GM23338 (cell line): ENCODE data around the gene GPR52. TPM values are rescaled to one million over a fixed set of nuclear protein-coding genes. Genes with fewer than 3 reads are reported as not detected.

Experiments used
- ATAC-seq: fragments of 200-7000 bp; cut with Tn5 transposase; 3 replicates; pipeline ENCODE4 v1.9.1; 2020
- DNase-seq: peaks from one replicate; pipeline ENCODE4 v3.0.0-alpha.2; 2015; ENCODE audit warnings: low spot score
- H2AFZ ChIP-seq: fragments of 200-600 bp; sonication (generic); 2 replicates; pipeline ENCODE4 v1.8.0; 2016; ENCODE audit warnings: antibody characterized with exemption, mild to moderate bottlenecking, moderate library complexity
- H3F3A ChIP-seq: fragments of 200-600 bp; sonication (generic); replicated peaks from 2 replicates; pipeline ENCODE4 v1.8.0; 2017; ENCODE audit warnings: antibody characterized with exemption, mixed run types, low read depth
- H3K27ac ChIP-seq: fragments of 200-600 bp; sonication (generic); 2 replicates; pipeline ENCODE4 v1.6.1; 2016; ENCODE audit warnings: low read depth
- H3K27me3 ChIP-seq: fragments of 200-600 bp; sonication (generic); 2 replicates; pipeline ENCODE4 v1.8.0; 2016; ENCODE audit warnings: mild to moderate bottlenecking, mixed run types, moderate library complexity; ENCODE audit not compliant: insufficient read depth
- H3K36me3 ChIP-seq: fragments of 200-600 bp; sonication (generic); 2 replicates; pipeline ENCODE4 v1.8.0; 2016; ENCODE audit warnings: mild to moderate bottlenecking; ENCODE audit not compliant: insufficient read depth
- H3K4me1 ChIP-seq: fragments of 200-600 bp; sonication (generic); 2 replicates; pipeline ENCODE4 v1.8.0; 2016; ENCODE audit warnings: mild to moderate bottlenecking, moderate library complexity; ENCODE audit not compliant: insufficient read depth
- H3K4me2 ChIP-seq: fragments of 200-600 bp; sonication (generic); 2 replicates; pipeline ENCODE4 v1.7.1; 2017; ENCODE audit warnings: mixed run types
- H3K4me3 ChIP-seq: fragments of 200-600 bp; sonication (generic); 2 replicates; pipeline ENCODE4 v1.6.1; 2016; ENCODE audit warnings: mixed run types
- H3K79me2 ChIP-seq: fragments of 200-600 bp; sonication (generic); replicated peaks from 2 replicates; pipeline ENCODE4 v1.8.0; 2017; ENCODE audit warnings: mild to moderate bottlenecking; ENCODE audit not compliant: insufficient read depth
- H3K9me2 ChIP-seq: fragments of 200-600 bp; sonication (generic); 2 replicates; pipeline ENCODE4 v1.8.0; 2017; ENCODE audit not compliant: insufficient read depth
- H4K20me1 ChIP-seq: fragments of 200-600 bp; sonication (generic); replicated peaks from 2 replicates; pipeline ENCODE4 v1.8.0; 2017; ENCODE audit warnings: mild to moderate bottlenecking; ENCODE audit not compliant: insufficient read depth
- H3K27ac Mint-ChIP-seq: 2 replicates; pipeline ENCODE4 v1.8.0; 2020; ENCODE audit warnings: inconsistent platforms, mild to moderate bottlenecking, moderate library complexity, mixed read lengths
- H3K27me3 Mint-ChIP-seq: 3 replicates; pipeline ENCODE4 v1.8.0; 2022; ENCODE audit warnings: low read depth, mild to moderate bottlenecking, moderate library complexity, mixed read lengths, inconsistent platforms; ENCODE audit not compliant: insufficient read depth, poor library complexity
- H3K36me3 Mint-ChIP-seq: 3 replicates; pipeline ENCODE4 v1.8.0; 2021; ENCODE audit warnings: low read depth, mild to moderate bottlenecking, inconsistent platforms, moderate library complexity, mixed read lengths
- H3K4me1 Mint-ChIP-seq: 3 replicates; pipeline ENCODE4 v1.8.0; 2020; ENCODE audit warnings: mild to moderate bottlenecking, inconsistent platforms, mixed read lengths
- H3K4me3 Mint-ChIP-seq: 3 replicates; pipeline ENCODE4 v1.8.0; 2021; ENCODE audit warnings: moderate library complexity, mild to moderate bottlenecking, inconsistent platforms, mixed read lengths
- H3K9me3 Mint-ChIP-seq: 3 replicates; pipeline ENCODE4 v1.8.0; 2020; ENCODE audit warnings: moderate library complexity, mild to moderate bottlenecking, inconsistent platforms, mixed read lengths
- CREB1 ChIP-seq: fragments of 250-450 bp; sonication (Bioruptor Pico); IDR thresholded peaks from 2 replicates; pipeline ENCODE4 v1.5.0; 2020; ENCODE audit warnings: low read depth, mild to moderate bottlenecking, moderate library complexity
- CTCF ChIP-seq, 2 experiments: fragments of 200-600 bp in 1 of 2; sonication (generic) in 1 of 2; conservative IDR thresholded peaks; 2 replicates each; pipeline versions ENCODE4 v1.5.1 to v1.6.1; 2016 to 2017; ENCODE audit warnings: antibody characterized with exemption in 2 of 2, low read depth in 2 of 2, mild to moderate bottlenecking in 2 of 2, moderate library complexity in 1 of 2
- ETS1 ChIP-seq: IDR thresholded peaks from 2 replicates; pipeline ENCODE4 v1.6.1; 2016; ENCODE audit warnings: antibody characterized with exemption
- EZH2 ChIP-seq: fragments of 200-600 bp; sonication (generic); IDR thresholded peaks from one replicate; pipeline ENCODE4 v1.8.0; 2017; ENCODE audit warnings: antibody characterized with exemption, mild to moderate bottlenecking, low read depth; ENCODE audit not compliant: unreplicated experiment
- EZH2phosphoT487 ChIP-seq: fragments of 200-600 bp; sonication (generic); IDR thresholded peaks from one replicate; pipeline ENCODE4 v1.8.1; 2018; ENCODE audit warnings: antibody characterized with exemption; ENCODE audit not compliant: unreplicated experiment
- JUNB ChIP-seq: IDR thresholded peaks from one replicate; pipeline ENCODE4 v1.6.1; 2016; ENCODE audit warnings: antibody characterized with exemption; ENCODE audit not compliant: unreplicated experiment
- NANOG ChIP-seq: IDR thresholded peaks from 2 replicates; pipeline ENCODE4 v1.6.1; 2016; ENCODE audit warnings: antibody characterized with exemption, borderline replicate concordance
- POLR2AphosphoS5 ChIP-seq: IDR thresholded peaks from 2 replicates; pipeline ENCODE4 v1.6.1; 2016; ENCODE audit warnings: antibody characterized with exemption, low read depth
- REST ChIP-seq: IDR thresholded peaks from one replicate; pipeline ENCODE4 v1.6.1; 2018; ENCODE audit warnings: antibody characterized with exemption; ENCODE audit not compliant: unreplicated experiment
- STAT1 ChIP-seq: IDR thresholded peaks from one replicate; pipeline ENCODE4 v1.6.1; 2016; ENCODE audit warnings: antibody characterized with exemption; ENCODE audit not compliant: unreplicated experiment
- ZNF114 ChIP-seq: fragments of 250-450 bp; sonication (Bioruptor Pico); IDR thresholded peaks from 2 replicates; pipeline ENCODE4 v1.5.0; 2020; ENCODE audit warnings: mild to moderate bottlenecking, moderate library complexity
- ZNF331 ChIP-seq: fragments of 250-450 bp; sonication (Bioruptor Pico); IDR thresholded peaks from 2 replicates; pipeline ENCODE4 v1.5.0; 2020; ENCODE audit warnings: low read depth, mild to moderate bottlenecking, moderate library complexity
- ZNF462 ChIP-seq: fragments of 250-450 bp; sonication (Bioruptor Pico); IDR thresholded peaks from 2 replicates; pipeline ENCODE4 v1.5.0; 2020; ENCODE audit warnings: mild to moderate bottlenecking, moderate library complexity
- polyA plus RNA-seq: library from polyadenylated mRNA; unstranded; fragments of >200 nt; fragmentation: Nextera tagmentation; extraction: Ambion mirVana; gene quantifications from 2 replicates; pipeline ENCODE4 v1.2.1, GENCODE V29; 2016
- total RNA-seq: library from RNA; depleted of rRNA; stranded (reverse); fragments of >200 nt; shearing (Covaris generic); gene quantifications from 2 replicates; pipeline ENCODE4 v1.2.3, GENCODE V29; 2014

Gene GPR52
- total and polyA plus RNA-seq, 2 experiments from 2014 or later: 1.6 TPM; not detected in 1

DNA sequence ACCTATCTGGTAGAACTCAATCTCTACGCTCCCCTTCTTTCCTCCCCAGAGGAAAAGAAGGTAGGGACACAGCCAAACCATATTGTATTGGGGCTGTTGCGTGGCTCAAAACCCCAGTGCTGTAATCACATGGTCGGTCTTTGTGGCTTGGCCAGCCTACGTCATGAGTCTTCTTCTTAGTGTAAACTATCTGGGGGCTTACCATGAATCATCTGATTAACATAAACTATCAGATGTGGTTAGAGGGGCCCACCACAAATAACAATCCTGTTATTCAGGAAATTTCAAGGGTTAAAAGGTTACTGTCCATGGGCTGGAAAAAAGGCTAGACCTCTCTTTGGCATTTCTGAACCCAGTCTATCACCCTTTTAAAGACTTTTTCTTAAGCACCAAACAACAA is 49.5 kb upstream of the GPR52 start:
- H3K4me3 Mint-ChIP-seq: no peak overlapping the region
- no peak for ATAC-seq
- H3K9me2 ChIP-seq: no peaks in the 10 kb centered on the region
- TF ChIP-seq JUNB (no peak), EZH2phosphoT487 (no peak), POLR2AphosphoS5 (no peak), ZNF114 (CRISPR knock-in tag) (no peak), CTCF (conservative IDR thresholded peaks at IDR 0.05; ENCODE audit: low read depth in 2 of 2) (no peak), REST (no peak), ZNF331 (CRISPR knock-in tag) (no peak), CREB1 (CRISPR knock-in tag) (no peak), NANOG (no peak), STAT1 (no peak), ZNF462 (no peak), EZH2 (no peak), ETS1 (no peak)
- H3K9me3 Mint-ChIP-seq: no peaks in the 10 kb centered on the region
- H3K36me3 Mint-ChIP-seq: no peaks in the 10 kb centered on the region
- no peak overlapping the region for H3K27ac ChIP-seq
- H4K20me1 ChIP-seq: no peaks in the 10 kb centered on the region
- H2AFZ ChIP-seq: no peak overlapping the region
- no peaks in the 10 kb centered on the region for H3F3A ChIP-seq
- no peak overlapping the region for H3K4me2 ChIP-seq
- peaks cover 4% of the 10 kb centered on the region for H3K27me3 Mint-ChIP-seq
- H3K27ac Mint-ChIP-seq: no peak overlapping the region
- H3K79me2 ChIP-seq: no peaks in the 10 kb centered on the region
- no peak for DNase-seq
- no peaks in the 10 kb centered on the region for H3K36me3 ChIP-seq
- no peaks in the 10 kb centered on the region for H3K27me3 ChIP-seq
- no peaks in the 10 kb centered on the region for H3K4me1 Mint-ChIP-seq
- H3K4me1 ChIP-seq: no peaks in the 10 kb centered on the region
- no peak overlapping the region for H3K4me3 ChIP-seq
